Keratinocyte (primary cell): Measurements from ENCODE around the gene KCNJ16. TPM values are rescaled to one million over a fixed set of nuclear protein-coding genes. Genes with fewer than 3 reads are reported as not detected.

Experiments used
- DNase-seq: peaks from one replicate; pipeline ENCODE4 v3.0.0-alpha.2; 2011; ENCODE audit warnings: low read depth, missing footprints, low spot score
- FAIRE-seq: peaks from 2 replicates; lab custom pipeline; 2011; peaks lifted over from hg19 to GRCh38; lab: Jason Lieb, UNC
- H2AFZ ChIP-seq: 2 replicates; pipeline ENCODE4 v1.6.0; 2012; ENCODE audit warnings: low read length, control low read depth, inconsistent platforms; ENCODE audit not compliant: control insufficient read depth
- H3K27ac ChIP-seq: 2 replicates; pipeline ENCODE4 v1.5.1; 2011; ENCODE audit warnings: low read length; ENCODE audit not compliant: control insufficient read depth, insufficient read depth
- H3K27me3 ChIP-seq: 3 replicates; pipeline ENCODE4 v1.6.0; 2011; ENCODE audit warnings: low read length; ENCODE audit not compliant: control insufficient read depth, insufficient read depth; ENCODE audit errors: extremely low read depth
- H3K36me3 ChIP-seq, 2 experiments: 2 replicates in 1 of 2; 3 replicates in 1 of 2; pipeline ENCODE4 v1.5.1; 2011; ENCODE audit warnings: low read length in 2 of 2, mild to moderate bottlenecking in 1 of 2; ENCODE audit not compliant: control insufficient read depth in 2 of 2, insufficient read depth in 2 of 2; ENCODE audit errors: extremely low read depth in 1 of 2
- H3K4me1 ChIP-seq: 3 replicates; pipeline ENCODE4 v1.5.1; 2011; ENCODE audit warnings: low read length; ENCODE audit not compliant: control insufficient read depth, insufficient read depth; ENCODE audit errors: extremely low read depth
- H3K4me2 ChIP-seq: 3 replicates; pipeline ENCODE4 v1.6.0; 2011; ENCODE audit warnings: low read depth, low read length; ENCODE audit not compliant: control insufficient read depth, insufficient read depth; ENCODE audit errors: extremely low read depth
- H3K4me3 ChIP-seq, 3 experiments: fragments of 200-600 bp in 1 of 3; sonication (generic) in 1 of 3; 2 replicates in 2 of 3; 3 replicates in 1 of 3; pipeline ENCODE4 v1.5.1; 2011 to 2016; ENCODE audit warnings: low read length in 3 of 3, mild to moderate bottlenecking in 3 of 3, control low read depth in 2 of 3, inconsistent platforms in 1 of 3, low read depth in 1 of 3, mixed read lengths in 1 of 3, mixed run types in 1 of 3, moderate library complexity in 1 of 3; ENCODE audit not compliant: control insufficient read depth in 2 of 3, insufficient read depth in 2 of 3; ENCODE audit errors: extremely low read depth in 1 of 3
- H3K79me2 ChIP-seq: 2 replicates; pipeline ENCODE4 v1.6.0; 2012; ENCODE audit warnings: low read length; ENCODE audit not compliant: control insufficient read depth, insufficient read depth
- H3K9ac ChIP-seq: 3 replicates; pipeline ENCODE4 v1.6.0; 2011; ENCODE audit warnings: low read length; ENCODE audit not compliant: control insufficient read depth, insufficient read depth; ENCODE audit errors: extremely low read depth
- H3K9me1 ChIP-seq: 3 replicates; pipeline ENCODE4 v1.6.0; 2011; ENCODE audit warnings: low read length; ENCODE audit not compliant: control insufficient read depth, insufficient read depth; ENCODE audit errors: extremely low read depth
- H3K9me3 ChIP-seq: 2 replicates; pipeline ENCODE4 v1.5.1; 2012; ENCODE audit warnings: low read depth, low read length; ENCODE audit not compliant: control insufficient read depth
- H4K20me1 ChIP-seq: 3 replicates; pipeline ENCODE4 v1.6.0; 2011; ENCODE audit warnings: low read length; ENCODE audit not compliant: control insufficient read depth, insufficient read depth; ENCODE audit errors: extremely low read depth
- EZH2 ChIP-seq: IDR thresholded peaks from one replicate; pipeline ENCODE4 v1.6.1; 2012; ENCODE audit warnings: inconsistent platforms, mild to moderate bottlenecking, low read length, moderate library complexity
- dilution Hi-C: fragments of 300-500 bp; cut with MboI; formaldehyde crosslinking; loops from one replicate; pipeline ENCODE4 v1.7.0; 2020; ENCODE audit warnings: low sequenced_read_pairs; ENCODE audit not compliant: extremely low pct_ligation_motif_present
- polyA plus RNA-seq, 5 experiments: library from polyadenylated mRNA; depleted of rRNA in 3 of 5; stranded (reverse) in 3 of 5; stranded (forward) in 1 of 5; unstranded in 1 of 5; fragments of >200 nt; gene quantifications; 1 replicate in 1 of 5; 2 replicates in 3 of 5; 3 replicates in 1 of 5; pipeline versions ENCODE4 v1.2.1 to v1.2.3, GENCODE V29; 2011 to 2012; ENCODE audit warnings: missing spikeins in 2 of 5, low read depth in 1 of 5, low replicate concordance in 1 of 5
- TF ChIP-seq, protein P1 (sequence below), 3 experiments: IDR thresholded peaks in 1 of 3; conservative IDR thresholded peaks in 1 of 3; optimal IDR thresholded peaks in 1 of 3; 2 replicates in 2 of 3; 3 replicates in 1 of 3; pipeline versions ENCODE3 to v1.5.1; 2011; ENCODE audit warnings: low read length in 3 of 3, mild to moderate bottlenecking in 3 of 3, moderate library complexity in 2 of 3, control low read depth in 1 of 3, inconsistent platforms in 1 of 3; ENCODE audit not compliant: insufficient read depth in 2 of 3; ENCODE audit errors: extremely low read depth in 1 of 3

Gene KCNJ16
- polyA plus RNA-seq, 1 donor (not counting 4 experiments of a cell fraction or from before 2014, with no cell fraction given) = not detected

DNA sequence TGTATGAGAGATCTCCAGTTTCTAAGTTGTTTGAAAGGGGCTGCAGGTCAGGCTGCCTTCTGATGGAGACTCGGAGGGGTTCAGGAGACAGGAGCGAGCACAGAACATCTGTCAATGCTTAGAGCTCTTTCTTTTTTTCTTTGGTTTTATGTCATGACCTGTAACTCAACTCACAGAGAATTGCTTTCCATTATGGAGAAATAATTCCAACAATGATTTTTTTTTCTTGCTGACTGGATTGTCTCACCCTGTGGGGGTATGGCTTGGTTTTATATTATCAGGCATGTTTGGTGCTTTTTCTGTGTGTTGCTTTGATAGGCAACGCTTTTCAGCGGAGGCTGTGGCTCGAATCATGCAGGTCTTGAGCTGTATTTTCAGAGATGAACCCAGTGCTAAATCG is 83.6 kb downstream of the KCNJ16 start:
- DNase-seq (no peak), FAIRE-seq (no peak)
- H3K4me3 ChIP-seq = no peak overlapping the region
- no peak overlapping the region for H3K4me2 ChIP-seq
- dilution Hi-C loops = no loop called here
- TF ChIP-seq EZH2 = no peak
- TF ChIP-seq, protein P1, sequence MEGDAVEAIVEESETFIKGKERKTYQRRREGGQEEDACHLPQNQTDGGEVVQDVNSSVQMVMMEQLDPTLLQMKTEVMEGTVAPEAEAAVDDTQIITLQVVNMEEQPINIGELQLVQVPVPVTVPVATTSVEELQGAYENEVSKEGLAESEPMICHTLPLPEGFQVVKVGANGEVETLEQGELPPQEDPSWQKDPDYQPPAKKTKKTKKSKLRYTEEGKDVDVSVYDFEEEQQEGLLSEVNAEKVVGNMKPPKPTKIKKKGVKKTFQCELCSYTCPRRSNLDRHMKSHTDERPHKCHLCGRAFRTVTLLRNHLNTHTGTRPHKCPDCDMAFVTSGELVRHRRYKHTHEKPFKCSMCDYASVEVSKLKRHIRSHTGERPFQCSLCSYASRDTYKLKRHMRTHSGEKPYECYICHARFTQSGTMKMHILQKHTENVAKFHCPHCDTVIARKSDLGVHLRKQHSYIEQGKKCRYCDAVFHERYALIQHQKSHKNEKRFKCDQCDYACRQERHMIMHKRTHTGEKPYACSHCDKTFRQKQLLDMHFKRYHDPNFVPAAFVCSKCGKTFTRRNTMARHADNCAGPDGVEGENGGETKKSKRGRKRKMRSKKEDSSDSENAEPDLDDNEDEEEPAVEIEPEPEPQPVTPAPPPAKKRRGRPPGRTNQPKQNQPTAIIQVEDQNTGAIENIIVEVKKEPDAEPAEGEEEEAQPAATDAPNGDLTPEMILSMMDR (optimal IDR thresholded peaks at IDR 0.05 in 1 of 3, IDR thresholded peaks at IDR 0.05 in 1 of 3, conservative IDR thresholded peaks at IDR 0.05 in 1 of 3; ENCODE audit: extremely low read depth in 1 of 3, insufficient read depth in 2 of 3, low read length in 3 of 3) = no peak
- H3K9ac ChIP-seq = no peak overlapping the region
- no peaks in the 10 kb centered on the region for H3K9me3 ChIP-seq
- H4K20me1 ChIP-seq = no peaks in the 10 kb centered on the region
- no peaks in the 10 kb centered on the region for H3K36me3 ChIP-seq
- H3K4me1 ChIP-seq = peaks cover 6% of the 10 kb centered on the region
- no peaks in the 10 kb centered on the region for H3K79me2 ChIP-seq
- no peak overlapping the region for H2AFZ ChIP-seq
- no peaks in the 10 kb centered on the region for H3K27me3 ChIP-seq
- H3K27ac ChIP-seq = no peak overlapping the region
- H3K9me1 ChIP-seq = no peaks in the 10 kb centered on the region

DNA sequence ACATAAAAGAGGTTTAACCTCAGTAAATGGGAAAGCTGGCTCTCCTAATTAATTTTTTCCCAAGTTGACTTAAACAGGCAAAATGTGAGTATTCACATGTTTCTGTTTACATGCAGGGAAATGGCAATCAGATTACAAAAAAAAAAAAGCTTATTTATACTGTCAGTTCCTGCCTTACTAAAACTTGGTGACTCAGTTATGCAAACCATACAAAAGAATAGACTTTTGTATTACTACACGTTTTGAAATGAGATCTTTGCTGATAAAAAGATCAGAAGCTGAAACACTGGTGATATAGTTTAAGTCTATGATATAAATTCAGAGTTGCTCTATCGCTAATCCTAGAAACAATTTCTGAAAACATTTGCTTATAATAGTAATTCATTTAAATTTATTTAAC is 85.0 kb downstream of the KCNJ16 start:
- FAIRE-seq = no peak
- H3K4me3 ChIP-seq = no peak overlapping the region
- no peak overlapping the region for H2AFZ ChIP-seq
- H3K79me2 ChIP-seq = no peaks in the 10 kb centered on the region
- no peaks in the 10 kb centered on the region for H3K27me3 ChIP-seq
- no peak for DNase-seq
- no peaks in the 10 kb centered on the region for H4K20me1 ChIP-seq
- H3K9ac ChIP-seq = no peak overlapping the region
- no peaks in the 10 kb centered on the region for H3K9me3 ChIP-seq
- no peaks in the 10 kb centered on the region for H3K36me3 ChIP-seq
- H3K4me2 ChIP-seq = no peak overlapping the region
- dilution Hi-C loops = no loop called here
- no peak overlapping the region for H3K27ac ChIP-seq
- peaks cover 6% of the 10 kb centered on the region for H3K4me1 ChIP-seq
- no peaks in the 10 kb centered on the region for H3K9me1 ChIP-seq
- TF ChIP-seq EZH2 = no peak
- TF ChIP-seq, protein P1 (optimal IDR thresholded peaks at IDR 0.05 in 1 of 3, IDR thresholded peaks at IDR 0.05 in 1 of 3, conservative IDR thresholded peaks at IDR 0.05 in 1 of 3; ENCODE audit: extremely low read depth in 1 of 3, insufficient read depth in 2 of 3, low read length in 3 of 3) = no peak
